Measurements from ENCODE around the gene SLC6A7. TPM values are rescaled to one million over a fixed set of nuclear protein-coding genes. Genes with fewer than 3 reads are reported as not detected.

The SLC6A7 gene
- total RNA-seq, 2 experiments from 2014 or later: not detected

DNA sequence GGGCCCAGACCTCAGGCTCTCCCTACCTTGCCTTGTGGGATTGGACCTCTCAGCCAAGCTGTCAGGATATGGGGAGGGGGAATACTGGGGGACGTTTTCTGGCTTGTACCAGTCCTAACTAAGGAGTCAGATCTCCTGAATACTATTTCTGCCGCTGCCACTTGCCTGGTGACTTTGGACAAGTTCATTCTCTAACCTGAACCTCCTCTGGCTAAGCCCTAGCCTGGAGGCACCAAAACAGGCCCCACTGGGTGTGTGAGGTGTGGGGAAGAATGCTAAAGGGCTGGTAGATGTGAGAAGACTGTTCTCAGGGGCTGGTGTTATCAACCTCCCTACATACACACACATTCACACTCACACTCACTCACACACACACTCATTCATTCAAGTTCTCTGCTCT is 1.1 kb downstream of the SLC6A7 start:
- Mint-ChIP-seq H3K4me1 (no peaks in the 10 kb centered on the region), H3K36me3 (ENCODE audit: low read depth) (no peaks in the 10 kb centered on the region), H3K4me3 (no peak overlapping the region), H3K27ac (no peak overlapping the region), H3K27me3 (peaks cover 43% of the 10 kb centered on the region), H3K9me3 (no peaks in the 10 kb centered on the region)
- no peak for DNase-seq
- ChIA-PET CTCF (no interaction called here), POLR2A (no interaction called here)

DNA sequence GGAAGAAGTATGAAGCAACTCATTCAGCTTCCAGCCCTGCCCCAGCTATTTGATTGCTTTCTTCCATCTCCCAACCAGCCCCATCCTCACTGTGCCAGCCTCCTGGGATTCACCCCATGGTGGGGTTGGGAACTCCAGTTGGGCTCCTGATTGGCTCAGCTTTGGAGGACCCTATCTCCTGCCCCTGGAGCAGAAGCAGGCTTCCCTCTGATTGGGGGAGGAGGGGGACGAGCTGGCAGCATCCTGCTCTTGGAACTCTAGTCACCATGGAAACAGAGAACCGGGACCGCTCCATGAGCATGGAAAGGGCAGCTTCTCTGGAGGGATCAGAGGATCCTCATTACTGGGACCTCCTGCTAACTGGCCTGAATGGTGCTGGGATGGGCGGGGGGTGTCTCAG is 2.6 kb downstream of the SLC6A7 start:
- ChIA-PET CTCF (interaction anchor here (0.7 kb wide), 1 partner anchor 34 kb away, joined by 3 read pairs; no protein-coding TSS in a partner anchor), POLR2A (no interaction called here)
- Mint-ChIP-seq H3K27me3 (peaks cover 37% of the 10 kb centered on the region), H3K27ac (no peak overlapping the region), H3K4me3 (no peak overlapping the region), H3K4me1 (no peaks in the 10 kb centered on the region), H3K36me3 (ENCODE audit: low read depth) (no peaks in the 10 kb centered on the region), H3K9me3 (no peaks in the 10 kb centered on the region)
- DNase-seq: no peak

DNA sequence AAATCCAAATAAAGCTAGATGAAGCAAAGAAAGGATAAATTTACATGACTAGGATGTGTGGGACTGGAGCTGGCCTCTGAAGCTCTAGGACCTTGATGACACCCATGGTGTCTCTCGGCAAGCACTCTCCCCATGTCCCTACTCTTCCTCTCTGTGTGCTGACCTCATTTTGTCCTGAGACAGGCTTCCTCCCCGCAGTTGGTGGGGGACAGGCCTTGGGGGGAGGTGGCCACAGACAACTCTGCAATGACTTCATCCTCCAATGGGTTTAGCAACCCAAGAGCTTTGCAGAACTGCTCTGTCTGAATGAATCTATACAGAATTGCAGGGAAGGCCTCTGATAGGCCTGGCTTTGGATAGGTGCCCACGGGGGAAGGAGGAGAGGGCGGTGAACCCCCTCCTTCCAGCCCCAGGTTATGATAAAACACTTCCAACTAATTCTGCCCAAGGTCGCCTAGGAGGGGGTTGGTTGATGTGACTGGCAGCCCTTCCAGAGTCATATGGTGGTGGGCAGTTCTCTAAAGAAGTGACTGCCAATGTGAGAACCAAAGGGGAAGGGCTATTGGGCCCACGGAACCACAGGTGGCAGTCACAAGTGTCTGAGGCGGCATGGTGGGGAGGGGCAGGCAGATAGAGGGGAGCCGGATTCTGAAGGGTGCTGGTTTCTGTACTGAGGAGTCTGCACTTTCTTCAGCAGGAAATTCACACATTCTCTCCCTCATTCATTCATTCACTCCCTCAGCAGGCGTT is 6.0 kb downstream of the SLC6A7 start:
- Mint-ChIP-seq H3K4me1 (no peaks in the 10 kb centered on the region), H3K27ac (no peak overlapping the region), H3K36me3 (ENCODE audit: low read depth) (no peaks in the 10 kb centered on the region), H3K4me3 (no peak overlapping the region), H3K27me3 (peaks cover 20% of the 10 kb centered on the region), H3K9me3 (no peaks in the 10 kb centered on the region)
- DNase-seq: no peak
- ChIA-PET POLR2A (no interaction called here), CTCF (no interaction called here)

GRCh38 chr5:150196514-150196913 is 6.7 kb downstream of the SLC6A7 start:
- H3K36me3 Mint-ChIP-seq (ENCODE audit: low read depth): no peaks in the 10 kb centered on the region
- H3K4me1 Mint-ChIP-seq: no peaks in the 10 kb centered on the region
- no peak for DNase-seq
- CTCF ChIA-PET: no interaction called here
- no peak overlapping the region for H3K4me3 Mint-ChIP-seq
- no peak overlapping the region for H3K27ac Mint-ChIP-seq
- POLR2A ChIA-PET: no interaction called here
- peaks cover 15% of the 10 kb centered on the region for H3K27me3 Mint-ChIP-seq
- H3K9me3 Mint-ChIP-seq: no peaks in the 10 kb centered on the region

DNA sequence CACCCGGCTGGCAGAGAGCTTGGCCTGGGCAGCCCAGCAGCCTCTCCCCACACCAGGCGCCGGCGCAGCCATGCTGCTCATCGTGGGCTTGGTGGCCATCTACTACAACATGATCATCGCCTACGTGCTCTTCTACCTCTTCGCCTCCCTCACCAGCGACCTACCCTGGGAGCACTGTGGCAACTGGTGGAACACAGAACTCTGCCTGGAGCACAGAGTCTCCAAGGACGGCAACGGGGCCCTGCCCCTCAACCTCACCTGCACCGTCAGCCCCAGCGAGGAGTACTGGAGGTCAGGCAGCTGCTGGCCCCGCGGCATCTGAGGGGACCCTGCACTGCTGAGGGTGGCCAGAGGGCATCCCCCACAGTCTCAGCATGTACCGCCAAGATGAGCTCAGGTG is 7.1 kb downstream of the SLC6A7 start:
- ChIA-PET POLR2A (no interaction called here), CTCF (no interaction called here)

DNA sequence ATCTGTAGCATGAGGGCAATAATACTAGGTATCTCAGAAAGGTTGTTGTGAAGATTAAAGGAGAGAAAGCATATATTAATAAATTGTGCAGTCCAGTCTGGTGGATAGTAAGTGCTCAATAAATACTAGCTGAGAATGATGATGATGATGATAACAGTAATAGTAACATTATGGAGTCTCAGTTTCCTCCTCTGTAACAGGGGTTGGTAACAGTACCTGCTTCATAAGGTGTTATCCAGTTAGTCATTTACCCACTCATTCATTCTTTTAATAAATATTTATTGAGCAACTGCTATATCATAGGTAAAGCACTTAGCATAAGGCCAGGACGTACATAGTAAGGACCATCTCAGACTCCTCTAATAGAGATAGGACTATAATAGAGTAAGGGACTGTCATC is 7.6 kb downstream of the SLC6A7 start:
- Mint-ChIP-seq H3K4me3 (no peak overlapping the region), H3K9me3 (no peaks in the 10 kb centered on the region), H3K27me3 (peaks cover 11% of the 10 kb centered on the region), H3K36me3 (ENCODE audit: low read depth) (no peaks in the 10 kb centered on the region), H3K27ac (no peak overlapping the region), H3K4me1 (no peaks in the 10 kb centered on the region)
- CTCF ChIA-PET: no interaction called here
- no peak for DNase-seq
- POLR2A ChIA-PET: no interaction called here

More for the DNA sequence above, 7.1 kb downstream of the SLC6A7 start:
- Mint-ChIP-seq H3K9me3 (no peaks in the 10 kb centered on the region), H3K27me3 (peaks cover 11% of the 10 kb centered on the region), H3K4me3 (no peak overlapping the region), H3K27ac (no peak overlapping the region), H3K4me1 (no peaks in the 10 kb centered on the region), H3K36me3 (ENCODE audit: low read depth) (no peaks in the 10 kb centered on the region)
- DNase-seq: no peak

DNA sequence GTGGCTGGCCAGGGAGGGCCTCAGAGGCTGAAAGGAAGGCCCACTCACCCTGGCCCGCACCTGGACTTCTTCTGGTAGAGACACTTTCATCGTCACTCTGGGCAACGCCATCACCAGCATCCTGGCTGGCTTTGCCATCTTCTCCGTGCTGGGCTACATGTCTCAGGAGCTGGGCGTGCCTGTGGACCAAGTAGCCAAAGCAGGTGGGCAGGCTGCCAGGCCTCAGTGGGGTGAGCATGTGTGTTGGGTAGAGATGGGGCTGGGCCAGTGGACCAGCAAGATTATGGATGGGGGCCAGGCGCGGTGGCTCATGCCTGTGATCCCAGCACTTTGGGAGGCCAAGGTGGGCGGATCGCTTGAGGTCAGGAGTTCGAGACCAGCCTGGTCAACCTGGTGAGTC is 12.6 kb downstream of the SLC6A7 start:
- ChIA-PET CTCF (interaction anchor here (0.5 kb wide), 1 partner anchor 38 kb away, joined by 3 read pairs; no protein-coding TSS in a partner anchor), POLR2A (no interaction called here)
- H3K27ac Mint-ChIP-seq: no peak overlapping the region
- H3K4me1 Mint-ChIP-seq: peaks cover 3% of the 10 kb centered on the region
- H3K27me3 Mint-ChIP-seq: peaks cover 7% of the 10 kb centered on the region
- H3K9me3 Mint-ChIP-seq: no peaks in the 10 kb centered on the region
- H3K4me3 Mint-ChIP-seq: no peak overlapping the region
- H3K36me3 Mint-ChIP-seq (ENCODE audit: low read depth): no peaks in the 10 kb centered on the region
- DNase-seq: no peak

DNA sequence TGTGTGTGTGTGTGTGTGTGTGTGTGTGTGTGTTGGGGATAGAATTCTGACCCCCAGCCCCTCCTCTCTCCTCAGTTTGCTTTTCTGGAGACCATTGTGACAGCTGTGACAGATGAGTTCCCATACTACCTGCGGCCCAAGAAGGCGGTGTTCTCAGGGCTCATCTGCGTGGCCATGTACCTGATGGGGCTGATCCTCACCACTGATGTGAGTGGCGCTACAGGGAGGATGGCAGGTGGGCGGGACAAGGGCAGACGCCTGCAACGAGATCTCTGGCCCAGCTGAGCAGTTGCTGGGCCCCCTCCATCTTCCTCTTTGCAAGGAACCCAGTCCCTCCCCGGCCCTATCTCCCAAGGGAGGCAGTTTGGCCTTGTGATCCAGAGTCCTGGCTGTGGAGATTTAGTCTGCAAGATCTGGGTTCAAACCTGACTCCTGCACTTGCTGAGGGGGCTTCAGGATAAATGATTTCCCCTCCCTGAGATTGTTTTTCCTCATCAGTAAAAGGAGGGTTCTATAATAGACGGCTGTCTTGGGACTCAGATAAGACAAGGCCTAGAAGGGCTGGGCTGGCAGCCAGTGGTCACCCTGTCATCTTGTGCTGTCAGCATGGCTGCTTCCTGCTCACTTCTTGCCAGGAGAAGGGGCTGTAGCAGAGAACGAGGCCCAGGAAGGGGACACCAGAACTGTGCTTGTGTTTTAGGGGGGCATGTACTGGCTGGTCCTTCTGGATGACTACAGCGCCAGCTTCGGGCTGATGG is 14.1 kb downstream of the SLC6A7 start:
- H3K36me3 Mint-ChIP-seq (ENCODE audit: low read depth): no peaks in the 10 kb centered on the region
- peaks cover 11% of the 10 kb centered on the region for H3K4me1 Mint-ChIP-seq
- no peak for DNase-seq
- CTCF ChIA-PET: no interaction called here
- H3K4me3 Mint-ChIP-seq: no peak overlapping the region
- no peak overlapping the region for H3K27ac Mint-ChIP-seq
- POLR2A ChIA-PET: no interaction called here
- no peaks in the 10 kb centered on the region for H3K9me3 Mint-ChIP-seq
- peaks cover 16% of the 10 kb centered on the region for H3K27me3 Mint-ChIP-seq

GRCh38 chr5:150204590-150204960 is 14.7 kb downstream of the SLC6A7 start:
- Mint-ChIP-seq H3K9me3 (no peaks in the 10 kb centered on the region), H3K36me3 (ENCODE audit: low read depth) (no peaks in the 10 kb centered on the region), H3K27me3 (peaks cover 16% of the 10 kb centered on the region), H3K4me1 (peaks cover 16% of the 10 kb centered on the region), H3K4me3 (no peak overlapping the region), H3K27ac (no peak overlapping the region)
- CTCF ChIA-PET: interaction anchor here (1.2 kb wide), 1 partner anchor 28 kb away, joined by 3 read pairs; no protein-coding TSS in a partner anchor
- no peak for DNase-seq
- POLR2A ChIA-PET: no interaction called here

DNA sequence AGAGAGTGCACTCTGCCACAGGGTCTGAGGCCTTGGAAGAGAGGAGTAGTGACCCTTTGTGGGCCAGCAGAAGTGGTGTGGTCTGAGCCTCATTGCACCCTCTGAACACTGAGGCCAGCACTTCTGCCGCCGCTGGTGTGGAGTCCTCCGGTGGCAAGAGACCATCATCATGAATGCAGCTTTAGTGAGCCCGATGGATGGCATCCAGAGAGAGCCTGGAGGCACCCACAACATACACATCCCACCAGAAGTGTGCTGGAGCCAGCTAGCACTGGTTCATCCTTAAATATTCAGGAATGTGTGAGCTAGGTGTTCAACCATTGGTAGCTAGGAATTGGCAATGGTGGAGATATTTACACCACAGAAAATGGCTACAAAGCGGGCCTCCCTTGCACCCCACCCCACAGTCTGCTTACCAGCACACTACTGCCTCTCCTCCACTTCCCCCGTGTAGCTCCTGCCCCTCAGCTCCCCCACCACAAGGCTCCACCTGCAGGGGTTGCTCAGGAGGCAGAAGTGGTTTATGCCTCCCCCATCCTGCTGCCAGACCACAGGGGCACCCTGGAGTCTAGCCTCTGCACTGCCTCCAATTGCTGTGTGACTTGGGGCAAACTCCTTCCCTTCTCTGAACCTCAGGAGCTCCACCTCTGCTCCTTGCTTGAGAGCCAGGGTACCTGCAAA is 16.4 kb downstream of the SLC6A7 start:
- ChIA-PET POLR2A (no interaction called here), CTCF (interaction anchor here (1.0 to 1.3 kb wide), 4 partner anchors 9 to 70 kb away, joined by 3 to 4 read pairs (median 3); no protein-coding TSS in a partner anchor)
- no peak overlapping the region for H3K27ac Mint-ChIP-seq
- DNase-seq: no peak
- H3K4me3 Mint-ChIP-seq: no peak overlapping the region
- H3K36me3 Mint-ChIP-seq (ENCODE audit: low read depth): no peaks in the 10 kb centered on the region
- H3K9me3 Mint-ChIP-seq: no peaks in the 10 kb centered on the region
- H3K27me3 Mint-ChIP-seq: peaks cover 15% of the 10 kb centered on the region
- H3K4me1 Mint-ChIP-seq: peaks cover 25% of the 10 kb centered on the region

DNA sequence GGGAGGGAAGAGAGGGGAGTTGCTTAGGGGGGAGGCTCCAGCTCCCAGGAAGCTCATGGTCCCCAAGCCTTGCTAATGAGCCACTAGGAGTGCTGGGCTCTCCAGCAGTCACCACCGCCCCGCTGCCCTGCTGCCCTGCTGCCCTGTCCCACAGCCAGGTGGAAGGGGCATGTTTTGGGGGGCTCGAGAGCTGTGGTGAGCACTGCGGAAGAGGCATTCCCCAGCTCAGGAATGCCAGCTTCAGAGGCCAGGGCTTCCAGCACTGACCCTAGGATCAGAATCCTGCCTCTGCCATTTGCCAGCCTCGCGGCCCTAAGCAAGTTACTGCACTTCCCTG is 16.9 kb downstream of the SLC6A7 start:
- H3K4me1 Mint-ChIP-seq: peaks cover 25% of the 10 kb centered on the region
- H3K36me3 Mint-ChIP-seq (ENCODE audit: low read depth): no peaks in the 10 kb centered on the region
- no peak for DNase-seq
- H3K4me3 Mint-ChIP-seq: no peak overlapping the region
- ChIA-PET POLR2A (no interaction called here), CTCF (interaction anchor here (1.0 to 1.3 kb wide), 4 partner anchors 9 to 70 kb away, joined by 3 to 4 read pairs (median 3); no protein-coding TSS in a partner anchor)
- peaks cover 15% of the 10 kb centered on the region for H3K27me3 Mint-ChIP-seq
- H3K27ac Mint-ChIP-seq: no peak overlapping the region
- H3K9me3 Mint-ChIP-seq: no peaks in the 10 kb centered on the region

- ChIA-PET POLR2A (no interaction called here), CTCF (interaction anchor here (1.0 to 1.7 kb wide), 6 partner anchors 10 to 85 kb away, joined by 3 to 4 read pairs (median 3); no protein-coding TSS in a partner anchor)
- Mint-ChIP-seq H3K9me3 (no peaks in the 10 kb centered on the region), H3K27me3 (peaks cover 15% of the 10 kb centered on the region), H3K27ac (peak overlapping the region; percentile 13), H3K4me1 (peaks cover 25% of the 10 kb centered on the region), H3K4me3 (no peak overlapping the region), H3K36me3 (ENCODE audit: low read depth) (no peaks in the 10 kb centered on the region)
- no peak for DNase-seq
These were observed 18.6 kb downstream of the SLC6A7 start for GRCh38 chr5:150208187-150209098.
